GM12872 (cell line): ENCODE results near the gene PISD.
A peak's percentile ranks its signal among the peaks of the same experiment; 100 is the strongest.

Experiments used
- CTCF ChIP-seq: IDR thresholded peaks from 3 replicates; pipeline ENCODE4 v1.5.1; 2011; ENCODE audit warnings: low read depth, mild to moderate bottlenecking, low read length, moderate library complexity; ENCODE audit not compliant: insufficient read depth

The PISD gene

GRCh38 chr22:31630331-31631329 is 31.4 kb downstream of the PISD start:
- no peak for TF ChIP-seq CTCF

- TF ChIP-seq CTCF: no peak
These were observed 32.3 kb downstream of the PISD start for GRCh38 chr22:31629741-31630184.

DNA sequence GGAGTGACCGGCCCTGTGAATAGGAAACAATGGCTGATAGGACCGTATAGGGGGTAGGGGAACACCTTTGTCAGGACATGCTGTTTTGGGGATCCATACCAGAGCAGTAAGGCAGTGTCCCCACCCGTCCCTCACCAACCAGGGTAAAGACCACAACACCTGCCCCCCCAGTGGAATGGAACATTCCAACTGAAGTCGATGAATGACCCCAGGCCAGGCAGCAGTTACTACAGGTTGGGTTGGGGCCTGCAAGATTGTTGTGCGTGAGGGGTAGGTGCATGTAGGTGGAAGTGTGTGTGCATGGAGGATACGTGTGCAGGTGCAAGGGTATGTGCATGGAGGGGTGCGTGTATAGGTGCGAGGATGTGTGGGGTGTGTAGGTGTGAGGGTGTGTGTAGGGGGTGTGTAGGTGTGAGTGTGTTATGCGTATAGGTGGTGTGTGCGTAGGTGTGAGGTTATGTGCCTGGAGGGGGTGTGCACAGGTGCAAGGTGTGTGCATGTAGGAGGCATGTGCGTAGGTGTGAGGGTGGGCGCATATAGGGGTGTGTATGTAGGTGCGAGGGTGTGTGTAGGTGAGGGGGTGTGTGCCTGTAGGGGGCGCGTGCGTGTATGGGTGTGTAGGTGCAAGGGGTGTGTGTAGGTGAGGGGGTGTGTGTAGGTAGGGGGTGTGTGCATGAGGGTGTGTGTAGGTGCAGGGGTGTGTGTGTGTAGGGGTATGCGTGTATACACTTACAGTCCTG is 32.9 kb downstream of the PISD start:
- 0 out of 3 replicates have a peak, but pooled peaks have one; percentile 28 for TF ChIP-seq CTCF

GRCh38 chr22:31628362-31628761 is 33.7 kb downstream of the PISD start:
- no peak for TF ChIP-seq CTCF

DNA sequence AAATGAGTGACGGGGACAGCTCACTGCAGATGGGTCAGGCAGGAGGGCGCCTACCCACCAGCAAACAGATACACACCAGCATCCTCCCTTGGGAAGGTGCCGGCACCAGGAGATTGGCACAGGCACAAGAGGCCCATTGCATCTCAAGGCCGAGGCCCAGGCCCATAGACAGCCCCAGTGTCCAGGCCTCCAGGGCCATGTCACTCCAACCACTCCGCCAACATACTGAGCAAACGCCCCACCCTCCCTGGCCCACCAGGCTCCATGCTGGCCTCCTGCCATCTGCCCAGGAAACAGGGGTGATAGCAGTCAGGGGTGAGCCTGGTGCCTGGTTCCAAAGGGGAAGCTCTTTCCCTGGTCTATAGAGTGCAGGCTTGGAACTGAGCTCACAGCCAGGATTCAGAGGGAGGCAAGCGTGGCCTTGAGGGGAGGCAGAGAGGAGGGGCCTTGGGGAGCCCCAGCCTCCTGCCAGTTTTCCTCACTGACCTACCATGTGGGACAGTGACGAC is 34.7 kb downstream of the PISD start:
- TF ChIP-seq CTCF: no peak

DNA sequence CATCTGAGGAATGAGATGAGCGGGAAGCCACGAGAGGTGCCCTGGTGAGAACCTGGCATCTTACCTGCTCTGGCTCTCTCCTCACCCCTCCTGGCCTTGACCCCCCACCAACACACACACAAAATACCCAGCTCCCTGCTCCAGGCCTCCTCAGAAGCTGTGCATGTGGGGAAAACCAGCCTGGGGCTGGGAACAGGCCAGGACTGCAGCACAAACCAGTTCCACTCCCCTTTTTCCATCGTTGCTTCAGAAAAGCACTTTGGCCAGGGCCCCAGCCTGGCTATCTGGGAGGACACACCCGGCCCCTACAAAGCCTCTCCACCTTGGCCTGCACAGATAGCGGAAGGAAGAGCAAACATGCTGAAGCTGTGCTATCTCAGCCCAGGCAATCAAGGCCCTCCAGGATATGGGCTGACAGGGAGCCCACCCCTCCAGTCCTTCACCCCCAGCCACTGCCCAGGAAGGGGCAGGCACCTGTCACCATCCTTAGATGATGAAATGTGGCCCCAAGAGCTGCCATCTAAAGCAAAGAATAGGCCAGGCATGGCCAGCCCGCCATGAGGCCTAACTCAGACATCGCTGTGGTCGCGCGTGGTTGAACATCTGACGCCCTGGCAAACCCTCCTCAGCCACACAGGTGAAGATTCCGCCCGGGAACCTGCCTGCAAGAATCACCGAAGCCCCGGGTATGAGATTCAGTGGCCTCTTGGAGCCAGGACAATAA is 35.4 kb downstream of the PISD start:
- TF ChIP-seq CTCF: no peak
